PFSK-1 (cell line): ENCODE data around the gene MEF2C.

ENCODE experiments used
- POLR2AphosphoS5 ChIP-seq: IDR thresholded peaks from 2 replicates; pipeline ENCODE4 v1.6.1; 2012; ENCODE audit warnings: low read depth, mild to moderate bottlenecking, control low read depth, low read length, moderate library complexity
- SIN3A ChIP-seq: IDR thresholded peaks from 2 replicates; pipeline ENCODE4 v1.6.1; 2012; ENCODE audit warnings: mild to moderate bottlenecking, low read length, moderate library complexity, borderline replicate concordance; ENCODE audit not compliant: insufficient read depth
- TAF1 ChIP-seq: IDR thresholded peaks from 2 replicates; pipeline ENCODE4 v1.6.1; 2012; ENCODE audit warnings: low read length, control low read depth, borderline replicate concordance; ENCODE audit not compliant: insufficient read depth
- TF ChIP-seq, protein P1 (sequence below), 2 experiments: IDR thresholded peaks; 2 replicates each; pipeline versions ENCODE4 v1.6.1 to v1.8.0; 2011 to 2012; ENCODE audit warnings: low read depth in 2 of 2, low read length in 2 of 2, control low read depth in 1 of 2, inconsistent platforms in 1 of 2, mild to moderate bottlenecking in 1 of 2, moderate library complexity in 1 of 2; ENCODE audit not compliant: insufficient read depth in 1 of 2

DNA sequence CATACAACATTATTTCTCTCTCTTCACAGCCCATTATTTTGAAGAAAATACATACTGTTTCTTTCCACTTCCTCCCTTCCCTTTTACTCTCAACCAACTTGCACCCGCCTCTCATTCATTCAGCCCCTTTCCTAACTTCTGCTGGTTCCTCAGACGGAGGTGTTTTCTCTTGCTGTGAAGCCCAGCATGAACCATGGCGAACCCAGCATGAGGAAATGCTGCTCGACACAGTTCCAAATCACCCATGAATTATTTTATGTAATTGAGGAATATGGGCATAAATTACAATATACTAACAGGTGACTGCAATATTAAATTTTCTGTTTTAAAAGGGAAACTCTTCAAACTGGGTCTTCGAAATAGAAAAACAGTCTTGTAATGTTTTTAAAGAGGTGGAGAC, 124.8 kb downstream of the MEF2C start:
- TF ChIP-seq POLR2AphosphoS5 = no peak
- TF ChIP-seq TAF1 = no peak
- TF ChIP-seq SIN3A = no peak
- TF ChIP-seq, protein P1, sequence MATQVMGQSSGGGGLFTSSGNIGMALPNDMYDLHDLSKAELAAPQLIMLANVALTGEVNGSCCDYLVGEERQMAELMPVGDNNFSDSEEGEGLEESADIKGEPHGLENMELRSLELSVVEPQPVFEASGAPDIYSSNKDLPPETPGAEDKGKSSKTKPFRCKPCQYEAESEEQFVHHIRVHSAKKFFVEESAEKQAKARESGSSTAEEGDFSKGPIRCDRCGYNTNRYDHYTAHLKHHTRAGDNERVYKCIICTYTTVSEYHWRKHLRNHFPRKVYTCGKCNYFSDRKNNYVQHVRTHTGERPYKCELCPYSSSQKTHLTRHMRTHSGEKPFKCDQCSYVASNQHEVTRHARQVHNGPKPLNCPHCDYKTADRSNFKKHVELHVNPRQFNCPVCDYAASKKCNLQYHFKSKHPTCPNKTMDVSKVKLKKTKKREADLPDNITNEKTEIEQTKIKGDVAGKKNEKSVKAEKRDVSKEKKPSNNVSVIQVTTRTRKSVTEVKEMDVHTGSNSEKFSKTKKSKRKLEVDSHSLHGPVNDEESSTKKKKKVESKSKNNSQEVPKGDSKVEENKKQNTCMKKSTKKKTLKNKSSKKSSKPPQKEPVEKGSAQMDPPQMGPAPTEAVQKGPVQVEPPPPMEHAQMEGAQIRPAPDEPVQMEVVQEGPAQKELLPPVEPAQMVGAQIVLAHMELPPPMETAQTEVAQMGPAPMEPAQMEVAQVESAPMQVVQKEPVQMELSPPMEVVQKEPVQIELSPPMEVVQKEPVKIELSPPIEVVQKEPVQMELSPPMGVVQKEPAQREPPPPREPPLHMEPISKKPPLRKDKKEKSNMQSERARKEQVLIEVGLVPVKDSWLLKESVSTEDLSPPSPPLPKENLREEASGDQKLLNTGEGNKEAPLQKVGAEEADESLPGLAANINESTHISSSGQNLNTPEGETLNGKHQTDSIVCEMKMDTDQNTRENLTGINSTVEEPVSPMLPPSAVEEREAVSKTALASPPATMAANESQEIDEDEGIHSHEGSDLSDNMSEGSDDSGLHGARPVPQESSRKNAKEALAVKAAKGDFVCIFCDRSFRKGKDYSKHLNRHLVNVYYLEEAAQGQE (IDR thresholded peaks at IDR 0.05; ENCODE audit: insufficient read depth in 1 of 2, low read depth in 2 of 2, low read length in 2 of 2) = no peak
